WERI-Rb-1 (cell line): Measurements from ENCODE around the gene HDAC10.

Experiments used
- DNase-seq: peaks from one replicate; pipeline ENCODE4 v3.0.0-alpha.2; 2020
- H3K27ac ChIP-seq: fragments of 250-450 bp; sonication (Bioruptor Pico); 2 replicates; pipeline ENCODE4 v1.5.1; 2020; ENCODE audit warnings: mild to moderate bottlenecking, moderate library complexity
- H3K27me3 ChIP-seq: fragments of 250-450 bp; sonication (Bioruptor Pico); 2 replicates; pipeline ENCODE4 v1.5.1; 2021; ENCODE audit warnings: mild to moderate bottlenecking, low read depth, moderate library complexity; ENCODE audit not compliant: insufficient read depth, severe bottlenecking
- H3K36me3 ChIP-seq: fragments of 250-450 bp; sonication (Bioruptor Pico); 2 replicates; pipeline ENCODE4 v1.5.1; 2020; ENCODE audit warnings: mild to moderate bottlenecking, moderate library complexity
- H3K4me3 ChIP-seq: 2 replicates; pipeline ENCODE4 v1.5.1; 2011; ENCODE audit warnings: low read depth, mild to moderate bottlenecking, control low read depth, low read length
- H3K9me3 ChIP-seq: fragments of 250-450 bp; sonication (Bioruptor Pico); 2 replicates; pipeline ENCODE4 v1.5.1; 2021; ENCODE audit warnings: mild to moderate bottlenecking, moderate library complexity; ENCODE audit not compliant: severe bottlenecking
- CTCF ChIP-seq: IDR thresholded peaks from 2 replicates; pipeline ENCODE4 v1.5.1; 2011; ENCODE audit warnings: low read depth, mild to moderate bottlenecking, control low read depth, inconsistent platforms, low read length

The HDAC10 gene

GRCh38 chr22:50251477-50252081 lies 514 bp upstream of the HDAC10 start:
- DNase-seq: no peak
- Histone ChIP-seq H3K36me3 (peaks cover 52% of the 10 kb centered on the region), H3K9me3 (no peaks in the 10 kb centered on the region), H3K27ac (peak overlapping the region; percentile 68), H3K4me3 (peak overlapping the region; percentile 70; the same call in 1 of the 2 replicates), H3K27me3 (no peaks in the 10 kb centered on the region)
- no peak for TF ChIP-seq CTCF

GRCh38 chr22:50250249-50250554 lies 863 bp downstream of the HDAC10 start:
- H3K9me3 ChIP-seq: no peaks in the 10 kb centered on the region
- no peak for TF ChIP-seq CTCF
- peak overlapping the region; percentile 70 for H3K4me3 ChIP-seq
- no peaks in the 10 kb centered on the region for H3K27me3 ChIP-seq
- DNase-seq: no peak
- peak overlapping the region; percentile 68 for H3K27ac ChIP-seq
- peaks cover 55% of the 10 kb centered on the region for H3K36me3 ChIP-seq

GRCh38 chr22:50249341-50250248 lies 1.5 kb downstream of the HDAC10 start:
- no peak overlapping the region for H3K27ac ChIP-seq
- H3K36me3 ChIP-seq: peaks cover 49% of the 10 kb centered on the region
- H3K9me3 ChIP-seq: no peaks in the 10 kb centered on the region
- no peak for TF ChIP-seq CTCF
- no peaks in the 10 kb centered on the region for H3K27me3 ChIP-seq
- H3K4me3 ChIP-seq: peak overlapping the region; percentile 70
- no peak for DNase-seq

- no peaks in the 10 kb centered on the region for H3K27me3 ChIP-seq
- no peak for TF ChIP-seq CTCF
- DNase-seq: no peak
- H3K27ac ChIP-seq: no peak overlapping the region
- peaks cover 39% of the 10 kb centered on the region for H3K36me3 ChIP-seq
- H3K4me3 ChIP-seq: no peak overlapping the region
- no peaks in the 10 kb centered on the region for H3K9me3 ChIP-seq
Measured at GRCh38 chr22:50248196-50249081, 2.6 kb downstream of the HDAC10 start.

GRCh38 chr22:50247748-50248147 lies 3.3 kb downstream of the HDAC10 start:
- Histone ChIP-seq H3K9me3 (no peaks in the 10 kb centered on the region), H3K27ac (no peak overlapping the region), H3K27me3 (no peaks in the 10 kb centered on the region), H3K36me3 (peaks cover 36% of the 10 kb centered on the region), H3K4me3 (no peak overlapping the region)
- TF ChIP-seq CTCF: no peak
- DNase-seq: no peak
